GM19099 (cell line): ENCODE measurements around the gene GFPT2.

Experiments
- POLR2A ChIP-seq: IDR thresholded peaks from 3 replicates; pipeline ENCODE4 v1.6.1; 2011; ENCODE audit warnings: low read depth; ENCODE audit not compliant: insufficient read length; ENCODE audit errors: extremely low read depth

Gene GFPT2

GRCh38 chr5:180294913-180295555 is 58.1 kb downstream of the GFPT2 start:
- TF ChIP-seq POLR2A, result no peak

GRCh38 chr5:180294411-180294810 is 58.7 kb downstream of the GFPT2 start:
- TF ChIP-seq POLR2A, result no peak

- peak; percentile 58 for TF ChIP-seq POLR2A
Measured at GRCh38 chr5:180291943-180292831, 60.9 kb downstream of the GFPT2 start, which contains the start of gene MAPK9. Gene MAPK9, minus strand, starts transcription at chr5:180292083. Its CDS starts 11,522 bp downstream, at chr5:180280561.

- TF ChIP-seq POLR2A, result no peak
Measured at GRCh38 chr5:180291234-180291940, 61.7 kb downstream of the GFPT2 start.

- no peak for TF ChIP-seq POLR2A
Measured at GRCh38 chr5:180290568-180291233, 62.4 kb downstream of the GFPT2 start.

GRCh38 chr5:180289966-180290365 is 63.2 kb downstream of the GFPT2 start:
- no peak for TF ChIP-seq POLR2A

GRCh38 chr5:180289433-180289832 is 63.7 kb downstream of the GFPT2 start:
- TF ChIP-seq POLR2A, result no peak

GRCh38 chr5:180287868-180288267 is 65.3 kb downstream of the GFPT2 start:
- no peak for TF ChIP-seq POLR2A

GRCh38 chr5:180287404-180287803 is 65.7 kb downstream of the GFPT2 start:
- TF ChIP-seq POLR2A, result no peak

- TF ChIP-seq POLR2A, result no peak
Measured at GRCh38 chr5:180284149-180284548, 69.0 kb downstream of the GFPT2 start.

- no peak for TF ChIP-seq POLR2A
Measured at GRCh38 chr5:180283026-180283615, 70.0 kb downstream of the GFPT2 start.

- TF ChIP-seq POLR2A, result no peak
Measured at GRCh38 chr5:180282281-180282680, 70.9 kb downstream of the GFPT2 start.

- TF ChIP-seq POLR2A, result no peak
Measured at GRCh38 chr5:180281706-180282105, 71.4 kb downstream of the GFPT2 start.

GRCh38 chr5:180274695-180275094 is 78.4 kb downstream of the GFPT2 start:
- TF ChIP-seq POLR2A, result no peak
